ENCODE results near the gene RSPH10B2.
"Not testable (repeated sequence)": the region's sequence is repeated elsewhere in the genome, so short reads cannot be mapped to it uniquely, and the experiment has no call there.

GRCh38 chr7:6807393-6807918, 53.6 kb downstream of the RSPH10B2 start:
- not testable (repeated sequence) for TF ChIP-seq CTCF, POLR2AphosphoS5, POLR2A, EP300 (IDR thresholded peaks at IDR 0.05)

Data from sigmoid colon (tissue), 4 donors.